ENCODE results near the gene PRDX2. TPM values are rescaled to one million over a fixed set of nuclear protein-coding genes. Genes with fewer than 3 reads are reported as not detected.

The PRDX2 gene
- total and polyA plus RNA-seq, 10 of the 15 experiments (the other 5 are each of a cell fraction or from before 2014, with no cell fraction given): 93.0 to 812 (median 344) TPM

DNA sequence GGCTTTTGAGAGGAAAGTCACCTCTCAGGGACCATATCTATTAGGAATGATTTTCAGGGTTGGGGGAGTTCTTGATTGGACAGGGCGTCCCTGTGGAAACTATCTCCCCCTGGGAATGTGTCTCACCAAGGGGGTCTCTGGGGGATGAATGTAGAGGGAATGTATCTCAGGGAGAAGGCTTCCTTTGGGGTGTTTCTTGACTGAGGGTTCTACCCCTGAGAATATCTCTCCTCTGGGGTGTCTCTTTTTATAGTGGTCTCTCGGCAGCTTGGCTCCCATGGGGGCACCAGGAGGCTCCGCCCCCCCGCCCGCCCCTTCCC is 31.8 kb upstream of the PRDX2 start:
- Histone ChIP-seq H3K36me3 (ENCODE audit: control insufficient read depth in 2 of 2, insufficient read depth in 2 of 2, low read length in 1 of 2) (no peaks in the 10 kb centered on the region), H3K4me2 (ENCODE audit: control insufficient read depth, insufficient read depth) (no peak overlapping the region), H3K4me1 (ENCODE audit: control insufficient read depth, insufficient read depth, low read length) (peaks cover 4% of the 10 kb centered on the region; the same call in 1 of the 2 replicates), H2AFZ (ENCODE audit: control insufficient read depth, low read depth, low read length) (no peak overlapping the region), H3K4me3 (no peak overlapping the region), H3K79me2 (ENCODE audit: control insufficient read depth, insufficient read depth, low read length) (no peaks in the 10 kb centered on the region), H3K9me3 (replicated peaks; ENCODE audit: control insufficient read depth, insufficient read depth, low read length) (no peaks in the 10 kb centered on the region; the same call in none of the 3 replicates), H3K9ac (ENCODE audit: control insufficient read depth, insufficient read depth, low read length) (no peak overlapping the region), H3K27me3 (replicated peaks in 1 of 2; ENCODE audit: control insufficient read depth in 2 of 2, insufficient read depth in 2 of 2, low read length in 1 of 2) (peaks cover 10 to 35% of the 10 kb centered on the region in 2 experiments), H4K20me1 (ENCODE audit: control insufficient read depth, insufficient read depth) (no peaks in the 10 kb centered on the region; the same call in 1 of the 2 replicates), H3K27ac (ENCODE audit: control insufficient read depth, insufficient read depth) (no peak overlapping the region)
- WGBS (ENCODE audit: insufficient coverage, insufficient replicate concordance, low lambda C conversion rate, missing lambda C conversion rate): 0% methylated on average over 2 of the region's 5 CpGs
- intact Hi-C loops (cut with micrococcal nuclease; ENCODE audit: unreplicated experiment) (no loop called here), in situ Hi-C loops (cut with MboI) (no loop called here)
- ChIA-PET POLR2A (no interaction called here), SMC1A (ENCODE audit: uncharacterized antibody, unreplicated experiment) (no interaction called here), CTCF (interaction anchor here (2.1 kb wide), 1 partner anchor 15 kb away, joined by 4 read pairs; no protein-coding TSS in a partner anchor), RAD21 (ENCODE audit: unreplicated experiment) (no interaction called here)
- no TSS peak for BruUV-seq (replicated peaks)
- ATAC-seq (no peak), FAIRE-seq (no peak), DNase-seq (ENCODE audit: low read depth, low spot score) (no peak)
- TF ChIP-seq RB1 (IDR thresholded peaks at IDR 0.05; ENCODE audit: borderline replicate concordance) (no peak), IRF4 (IDR thresholded peaks at IDR 0.05; ENCODE audit: low read depth, low read length) (no peak), STAT1 (conservative IDR thresholded peaks at IDR 0.05) (no peak), SP1 (IDR thresholded peaks at IDR 0.05; ENCODE audit: low read depth, low read length) (no peak), BMI1 (IDR thresholded peaks at IDR 0.05; ENCODE audit: borderline replicate concordance) (no peak), NBN (IDR thresholded peaks at IDR 0.05) (no peak), RFX5 (IDR thresholded peaks at IDR 0.05; ENCODE audit: low read depth, low read length) (no peak), NFXL1 (IDR thresholded peaks at IDR 0.05; ENCODE audit: borderline replicate concordance) (no peak), CEBPB (IDR thresholded peaks at IDR 0.05; ENCODE audit: borderline replicate concordance in 1 of 2, low read depth in 2 of 2, low read length in 2 of 2) (no peak), MXI1 (IDR thresholded peaks at IDR 0.05; ENCODE audit: low read depth, low read length) (no peak), POLR2AphosphoS2 (IDR thresholded peaks at IDR 0.05; ENCODE audit: low read depth, low read length) (no peak), MYB (IDR thresholded peaks at IDR 0.05; ENCODE audit: borderline replicate concordance, low read depth, low read length) (no peak), HDAC2 (IDR thresholded peaks at IDR 0.05) (no peak), BCL11A (IDR thresholded peaks at IDR 0.05; ENCODE audit: low read depth, low read length) (no peak)
- TF ChIP-seq, protein P1, sequence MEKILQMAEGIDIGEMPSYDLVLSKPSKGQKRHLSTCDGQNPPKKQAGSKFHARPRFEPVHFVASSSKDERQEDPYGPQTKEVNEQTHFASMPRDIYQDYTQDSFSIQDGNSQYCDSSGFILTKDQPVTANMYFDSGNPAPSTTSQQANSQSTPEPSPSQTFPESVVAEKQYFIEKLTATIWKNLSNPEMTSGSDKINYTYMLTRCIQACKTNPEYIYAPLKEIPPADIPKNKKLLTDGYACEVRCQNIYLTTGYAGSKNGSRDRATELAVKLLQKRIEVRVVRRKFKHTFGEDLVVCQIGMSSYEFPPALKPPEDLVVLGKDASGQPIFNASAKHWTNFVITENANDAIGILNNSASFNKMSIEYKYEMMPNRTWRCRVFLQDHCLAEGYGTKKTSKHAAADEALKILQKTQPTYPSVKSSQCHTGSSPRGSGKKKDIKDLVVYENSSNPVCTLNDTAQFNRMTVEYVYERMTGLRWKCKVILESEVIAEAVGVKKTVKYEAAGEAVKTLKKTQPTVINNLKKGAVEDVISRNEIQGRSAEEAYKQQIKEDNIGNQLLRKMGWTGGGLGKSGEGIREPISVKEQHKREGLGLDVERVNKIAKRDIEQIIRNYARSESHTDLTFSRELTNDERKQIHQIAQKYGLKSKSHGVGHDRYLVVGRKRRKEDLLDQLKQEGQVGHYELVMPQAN (conservative IDR thresholded peaks at IDR 0.05): no peak

Measured in GM12878 (cell line).